ENCODE data around the gene CAMTA1.

- TF ChIP-seq, protein P1, sequence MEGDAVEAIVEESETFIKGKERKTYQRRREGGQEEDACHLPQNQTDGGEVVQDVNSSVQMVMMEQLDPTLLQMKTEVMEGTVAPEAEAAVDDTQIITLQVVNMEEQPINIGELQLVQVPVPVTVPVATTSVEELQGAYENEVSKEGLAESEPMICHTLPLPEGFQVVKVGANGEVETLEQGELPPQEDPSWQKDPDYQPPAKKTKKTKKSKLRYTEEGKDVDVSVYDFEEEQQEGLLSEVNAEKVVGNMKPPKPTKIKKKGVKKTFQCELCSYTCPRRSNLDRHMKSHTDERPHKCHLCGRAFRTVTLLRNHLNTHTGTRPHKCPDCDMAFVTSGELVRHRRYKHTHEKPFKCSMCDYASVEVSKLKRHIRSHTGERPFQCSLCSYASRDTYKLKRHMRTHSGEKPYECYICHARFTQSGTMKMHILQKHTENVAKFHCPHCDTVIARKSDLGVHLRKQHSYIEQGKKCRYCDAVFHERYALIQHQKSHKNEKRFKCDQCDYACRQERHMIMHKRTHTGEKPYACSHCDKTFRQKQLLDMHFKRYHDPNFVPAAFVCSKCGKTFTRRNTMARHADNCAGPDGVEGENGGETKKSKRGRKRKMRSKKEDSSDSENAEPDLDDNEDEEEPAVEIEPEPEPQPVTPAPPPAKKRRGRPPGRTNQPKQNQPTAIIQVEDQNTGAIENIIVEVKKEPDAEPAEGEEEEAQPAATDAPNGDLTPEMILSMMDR (IDR thresholded peaks at IDR 0.05 in 2 of 3, conservative IDR thresholded peaks at IDR 0.05 in 1 of 3; ENCODE audit: borderline replicate concordance in 1 of 3, insufficient read depth in 1 of 3, low read depth in 2 of 3, low read length in 2 of 3), result no peak
- TF ChIP-seq EZH2 (IDR thresholded peaks at IDR 0.05), result no peak
- no peak for TF ChIP-seq POLR2A (IDR thresholded peaks at IDR 0.05; ENCODE audit: borderline replicate concordance, extremely low read depth, insufficient read depth, insufficient read length)
- TF ChIP-seq, protein P2, sequence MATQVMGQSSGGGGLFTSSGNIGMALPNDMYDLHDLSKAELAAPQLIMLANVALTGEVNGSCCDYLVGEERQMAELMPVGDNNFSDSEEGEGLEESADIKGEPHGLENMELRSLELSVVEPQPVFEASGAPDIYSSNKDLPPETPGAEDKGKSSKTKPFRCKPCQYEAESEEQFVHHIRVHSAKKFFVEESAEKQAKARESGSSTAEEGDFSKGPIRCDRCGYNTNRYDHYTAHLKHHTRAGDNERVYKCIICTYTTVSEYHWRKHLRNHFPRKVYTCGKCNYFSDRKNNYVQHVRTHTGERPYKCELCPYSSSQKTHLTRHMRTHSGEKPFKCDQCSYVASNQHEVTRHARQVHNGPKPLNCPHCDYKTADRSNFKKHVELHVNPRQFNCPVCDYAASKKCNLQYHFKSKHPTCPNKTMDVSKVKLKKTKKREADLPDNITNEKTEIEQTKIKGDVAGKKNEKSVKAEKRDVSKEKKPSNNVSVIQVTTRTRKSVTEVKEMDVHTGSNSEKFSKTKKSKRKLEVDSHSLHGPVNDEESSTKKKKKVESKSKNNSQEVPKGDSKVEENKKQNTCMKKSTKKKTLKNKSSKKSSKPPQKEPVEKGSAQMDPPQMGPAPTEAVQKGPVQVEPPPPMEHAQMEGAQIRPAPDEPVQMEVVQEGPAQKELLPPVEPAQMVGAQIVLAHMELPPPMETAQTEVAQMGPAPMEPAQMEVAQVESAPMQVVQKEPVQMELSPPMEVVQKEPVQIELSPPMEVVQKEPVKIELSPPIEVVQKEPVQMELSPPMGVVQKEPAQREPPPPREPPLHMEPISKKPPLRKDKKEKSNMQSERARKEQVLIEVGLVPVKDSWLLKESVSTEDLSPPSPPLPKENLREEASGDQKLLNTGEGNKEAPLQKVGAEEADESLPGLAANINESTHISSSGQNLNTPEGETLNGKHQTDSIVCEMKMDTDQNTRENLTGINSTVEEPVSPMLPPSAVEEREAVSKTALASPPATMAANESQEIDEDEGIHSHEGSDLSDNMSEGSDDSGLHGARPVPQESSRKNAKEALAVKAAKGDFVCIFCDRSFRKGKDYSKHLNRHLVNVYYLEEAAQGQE (IDR thresholded peaks at IDR 0.05; ENCODE audit: low read depth), result no peak
- TF ChIP-seq JUND (IDR thresholded peaks at IDR 0.05), result no peak
- no peak for TF ChIP-seq YY1 (IDR thresholded peaks at IDR 0.05; ENCODE audit: extremely low read depth, insufficient replicate concordance, low read depth, low read length)
- TF ChIP-seq SP1 (IDR thresholded peaks at IDR 0.05; ENCODE audit: low read depth), result no peak
- TF ChIP-seq CEBPB (IDR thresholded peaks at IDR 0.05; ENCODE audit: low read depth), result no peak
- TF ChIP-seq EGR1 (IDR thresholded peaks at IDR 0.05; ENCODE audit: low read depth), result no peak
- TF ChIP-seq POLR2AphosphoS5 (IDR thresholded peaks at IDR 0.05; ENCODE audit: low read depth, low read length), result no peak
Observed at GRCh38 chr1:7558041-7558461, 772.8 kb downstream of the CAMTA1 start.

Measured in HCT116 (cell line).